Measurements from ENCODE around the gene ATAT1.

Gene ATAT1

GRCh38 chr6:30626484-30627366 lies at the start of gene ATAT1:
Gene ATAT1 (plus strand): TSS chr6:30626874.
- peak; percentile 88 for DNase-seq (ENCODE audit: low spot score)

- DNase-seq (ENCODE audit: low spot score), result no peak
Measured at GRCh38 chr6:30578051-30578450, 48.6 kb upstream of the ATAT1 start.

- no peak for DNase-seq (ENCODE audit: low spot score)
Measured at GRCh38 chr6:30583921-30584320, 42.8 kb upstream of the ATAT1 start.

GRCh38 chr6:30589754-30590358 lies 36.8 kb upstream of the ATAT1 start:
- no peak for DNase-seq (ENCODE audit: low spot score)

- DNase-seq (ENCODE audit: low spot score), result no peak
Measured at GRCh38 chr6:30590509-30590908, 36.2 kb upstream of the ATAT1 start.

- no peak for DNase-seq (ENCODE audit: low spot score)
Measured at GRCh38 chr6:30591008-30591407, 35.7 kb upstream of the ATAT1 start.

GRCh38 chr6:30592287-30592686 lies 34.4 kb upstream of the ATAT1 start:
- no peak for DNase-seq (ENCODE audit: low spot score)

GRCh38 chr6:30597315-30598144 lies 29.1 kb upstream of the ATAT1 start:
- peak; percentile 80 for DNase-seq (ENCODE audit: low spot score)

- no peak for DNase-seq (ENCODE audit: low spot score)
Measured at GRCh38 chr6:30598912-30599624, 27.6 kb upstream of the ATAT1 start.

- DNase-seq (ENCODE audit: low spot score), result no peak
Measured at GRCh38 chr6:30599625-30600324, 26.9 kb upstream of the ATAT1 start.

- DNase-seq (ENCODE audit: low spot score), result no peak
Measured at GRCh38 chr6:30600451-30600961, 26.2 kb upstream of the ATAT1 start.

- DNase-seq (ENCODE audit: low spot score), result no peak
Measured at GRCh38 chr6:30601436-30601814, 25.2 kb upstream of the ATAT1 start.

- no peak for DNase-seq (ENCODE audit: low spot score)
Measured at GRCh38 chr6:30601815-30602641, 24.6 kb upstream of the ATAT1 start.

GRCh38 chr6:30603961-30604360 lies 22.7 kb upstream of the ATAT1 start:
- DNase-seq (ENCODE audit: low spot score), result no peak

GRCh38 chr6:30610065-30610464 lies 16.6 kb upstream of the ATAT1 start:
- DNase-seq (ENCODE audit: low spot score), result no peak

GRCh38 chr6:30611150-30611855 lies 15.4 kb upstream of the ATAT1 start:
- no peak for DNase-seq (ENCODE audit: low spot score)

GRCh38 chr6:30611856-30612194 lies 14.8 kb upstream of the ATAT1 start:
- no peak for DNase-seq (ENCODE audit: low spot score)

- DNase-seq (ENCODE audit: low spot score), result no peak
Measured at GRCh38 chr6:30612213-30612612, 14.5 kb upstream of the ATAT1 start.

GRCh38 chr6:30612687-30613248 lies 13.9 kb upstream of the ATAT1 start:
- no peak for DNase-seq (ENCODE audit: low spot score)

Data from activated CD4-positive, alpha-beta T cell treated with anti-CD3 and anti-CD28 coated beads, Interleukin-2, Interleukin-4, amounts not matched to agents 100 ng/mL and 50 ng/mL, durations not matched to agents 16 hours and 8 hours (primary cell).